Gastroesophageal sphincter (tissue), 3 donors: Measurements from ENCODE around the gene IQSEC1.

Experiments used
- CTCF ChIP-seq, 4 experiments: fragments of 200-600 bp in 2 of 4; fragments of 450-650 bp in 2 of 4; sonication (generic) in 1 of 4; IDR thresholded peaks; one replicate each; pipeline ENCODE4 v1.5.1; 2017 to 2019; ENCODE audit warnings: antibody characterized with exemption in 4 of 4, mild to moderate bottlenecking in 2 of 4, moderate library complexity in 2 of 4
- EP300 ChIP-seq: sonication (generic); formaldehyde crosslinking; IDR thresholded peaks from one replicate; pipeline ENCODE4 v1.6.1; 2017; ENCODE audit warnings: antibody characterized with exemption, mild to moderate bottlenecking
- POLR2A ChIP-seq, 2 donors: fragments of 450-650 bp; IDR thresholded peaks; one replicate each; pipeline ENCODE4 v1.6.1; 2017; ENCODE audit warnings: antibody characterized with exemption in 2 of 2, mild to moderate bottlenecking in 2 of 2, moderate library complexity in 1 of 2
- POLR2AphosphoS5 ChIP-seq: sonication (generic); formaldehyde crosslinking; IDR thresholded peaks from one replicate; pipeline ENCODE4 v1.6.1; 2017; ENCODE audit warnings: antibody characterized with exemption

DNA sequence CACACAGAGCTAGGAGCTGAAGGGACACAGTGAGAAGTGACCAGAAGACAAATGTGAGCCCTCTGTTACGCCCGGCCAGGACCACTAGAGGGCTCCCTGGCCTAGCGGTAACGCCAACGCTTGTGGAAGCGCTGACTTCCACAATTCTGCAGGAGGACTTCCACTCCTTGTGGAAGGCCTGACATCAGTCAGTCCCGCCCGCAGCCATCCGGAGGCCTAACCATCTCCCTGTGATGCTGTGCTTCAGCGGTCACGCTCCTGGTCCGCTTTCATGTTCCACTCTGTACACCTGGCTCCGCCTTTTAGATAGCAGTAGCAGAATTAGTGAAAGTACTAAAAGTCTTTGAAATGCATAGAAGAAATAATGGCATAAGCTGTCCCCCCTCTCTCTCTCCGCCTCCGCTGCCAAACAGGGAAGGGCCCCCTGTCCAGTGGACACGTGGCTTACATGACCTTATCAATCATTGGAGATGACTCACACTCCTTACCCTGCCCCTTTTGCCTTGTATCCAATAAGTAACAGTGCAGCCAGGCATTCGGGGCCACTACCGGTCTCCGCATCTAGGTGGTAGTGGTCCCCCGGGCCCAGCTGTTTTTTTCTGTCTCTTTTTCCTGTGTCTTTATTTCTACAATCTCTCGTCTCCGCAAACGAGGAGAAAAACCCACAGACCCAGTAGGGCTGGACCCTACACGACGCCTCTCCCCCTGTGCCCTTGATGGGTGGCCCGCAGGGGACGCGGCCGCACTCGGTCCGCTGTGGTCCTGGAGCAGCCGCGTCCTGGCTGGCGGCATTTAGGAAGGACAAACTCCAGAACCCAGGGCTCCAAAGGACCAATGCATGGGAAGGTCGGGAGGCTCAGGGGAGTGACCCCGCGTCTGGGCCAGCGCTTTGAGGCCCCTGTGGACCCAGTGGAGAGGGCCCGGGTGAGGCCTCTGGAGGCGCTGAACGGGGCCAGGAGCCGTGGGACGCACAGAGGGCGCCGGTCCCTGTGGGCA is 204.9 kb downstream of the IQSEC1 start:
- TF ChIP-seq CTCF (IDR thresholded peaks at IDR 0.05) (peak in 3 of 4 experiments; percentile 90 to 95 (median 93)), EP300 (no peak), POLR2AphosphoS5 (peak; percentile 8), POLR2A (IDR thresholded peaks at IDR 0.05) (no peak)
